Left ventricle myocardium inferior (tissue), 1 donor: ENCODE data around the gene IGSF23. TPM values are rescaled to one million over a fixed set of nuclear protein-coding genes. Genes with fewer than 3 reads are reported as not detected.

ENCODE experiments used
- DNase-seq: peaks from one replicate; pipeline ENCODE4 v3.0.0-alpha.2; 2020
- H3K27ac ChIP-seq: fragments of 200-600 bp; replicated peaks from 2 replicates; pipeline ENCODE4 v1.8.0; 2021
- H3K27me3 ChIP-seq: fragments of 200-600 bp; 2 replicates; pipeline ENCODE4 v1.8.0; 2021; ENCODE audit warnings: low read depth
- H3K36me3 ChIP-seq: fragments of 200-600 bp; 2 replicates; pipeline ENCODE4 v1.8.0; 2021
- H3K4me1 ChIP-seq: fragments of 200-600 bp; 2 replicates; pipeline ENCODE4 v1.8.0; 2021
- H3K4me3 ChIP-seq: fragments of 200-600 bp; 2 replicates; pipeline ENCODE4 v1.8.0; 2021; ENCODE audit warnings: mild to moderate bottlenecking, moderate library complexity
- H3K9me3 ChIP-seq: fragments of 200-600 bp; replicated peaks from 2 replicates; pipeline ENCODE4 v1.8.0; 2021
- CTCF ChIP-seq: fragments of 200-600 bp; IDR thresholded peaks from 2 replicates; pipeline ENCODE4 v1.8.0; 2021; ENCODE audit warnings: antibody characterized with exemption, mild to moderate bottlenecking, borderline replicate concordance
- intact Hi-C: fragments of 100-400 bp; cut with micrococcal nuclease; formaldehyde crosslinking; loops from one replicate; pipeline ENCODE4 v1.11.0; 2022
- total RNA-seq: library from RNA; stranded (reverse); fragmentation: NEBNext Ultra II Directional; extraction: Animal tissue kit (Norgen Biotek cat#: 25700); gene quantifications from one replicate; pipeline ENCODE4 v1.2.1, GENCODE V29; 2021
- donor health status: DM: no; HTN: yes; CAD: no; lungs with severe emphysema.

The IGSF23 gene
- total RNA-seq, 1 donor from 2014 or later, result not detected

GRCh38 chr19:44617110-44617880 lies 3.9 kb downstream of the IGSF23 start:
- intact Hi-C loops, result no loop called here
- no peak for TF ChIP-seq CTCF
- H3K27me3 ChIP-seq, result no peaks in the 10 kb centered on the region
- H3K9me3 ChIP-seq, result no peaks in the 10 kb centered on the region
- no peak for DNase-seq
- H3K36me3 ChIP-seq, result no peaks in the 10 kb centered on the region
- H3K4me3 ChIP-seq, result no peak overlapping the region
- H3K4me1 ChIP-seq, result peaks cover 11% of the 10 kb centered on the region
- no peak overlapping the region for H3K27ac ChIP-seq

- no peaks in the 10 kb centered on the region for H3K27me3 ChIP-seq
- no peak overlapping the region for H3K27ac ChIP-seq
- TF ChIP-seq CTCF, result no peak
- H3K9me3 ChIP-seq, result no peaks in the 10 kb centered on the region
- no peak for DNase-seq
- no peaks in the 10 kb centered on the region for H3K36me3 ChIP-seq
- no peak overlapping the region for H3K4me3 ChIP-seq
- intact Hi-C loops, result no loop called here
- H3K4me1 ChIP-seq, result peaks cover 11% of the 10 kb centered on the region
Observed at GRCh38 chr19:44618640-44619357, 5.4 kb downstream of the IGSF23 start.

- DNase-seq, result no peak
- no peaks in the 10 kb centered on the region for H3K9me3 ChIP-seq
- no peak overlapping the region for H3K4me3 ChIP-seq
- TF ChIP-seq CTCF, result no peak
- H3K27me3 ChIP-seq, result no peaks in the 10 kb centered on the region
- H3K27ac ChIP-seq, result no peak overlapping the region
- H3K36me3 ChIP-seq, result no peaks in the 10 kb centered on the region
- intact Hi-C loops, result no loop called here
- H3K4me1 ChIP-seq, result peaks cover 10% of the 10 kb centered on the region
Observed at GRCh38 chr19:44620667-44621066, 7.3 kb downstream of the IGSF23 start.

GRCh38 chr19:44621367-44621766 lies 8.0 kb downstream of the IGSF23 start:
- no peak for DNase-seq
- no peaks in the 10 kb centered on the region for H3K27me3 ChIP-seq
- H3K4me3 ChIP-seq, result no peak overlapping the region
- no peak for TF ChIP-seq CTCF
- no peak overlapping the region for H3K27ac ChIP-seq
- H3K36me3 ChIP-seq, result no peaks in the 10 kb centered on the region
- H3K9me3 ChIP-seq, result no peaks in the 10 kb centered on the region
- H3K4me1 ChIP-seq, result peaks cover 10% of the 10 kb centered on the region
- intact Hi-C loops, result no loop called here

GRCh38 chr19:44623080-44623479 lies 9.7 kb downstream of the IGSF23 start:
- DNase-seq, result no peak
- no peak for TF ChIP-seq CTCF
- no peaks in the 10 kb centered on the region for H3K27me3 ChIP-seq
- H3K27ac ChIP-seq, result no peak overlapping the region
- intact Hi-C loops, result no loop called here
- no peaks in the 10 kb centered on the region for H3K9me3 ChIP-seq
- H3K4me1 ChIP-seq, result peaks cover 9% of the 10 kb centered on the region
- no peaks in the 10 kb centered on the region for H3K36me3 ChIP-seq
- H3K4me3 ChIP-seq, result no peak overlapping the region
